ENCODE results near the gene FAM120A.

- TF ChIP-seq, protein P1, sequence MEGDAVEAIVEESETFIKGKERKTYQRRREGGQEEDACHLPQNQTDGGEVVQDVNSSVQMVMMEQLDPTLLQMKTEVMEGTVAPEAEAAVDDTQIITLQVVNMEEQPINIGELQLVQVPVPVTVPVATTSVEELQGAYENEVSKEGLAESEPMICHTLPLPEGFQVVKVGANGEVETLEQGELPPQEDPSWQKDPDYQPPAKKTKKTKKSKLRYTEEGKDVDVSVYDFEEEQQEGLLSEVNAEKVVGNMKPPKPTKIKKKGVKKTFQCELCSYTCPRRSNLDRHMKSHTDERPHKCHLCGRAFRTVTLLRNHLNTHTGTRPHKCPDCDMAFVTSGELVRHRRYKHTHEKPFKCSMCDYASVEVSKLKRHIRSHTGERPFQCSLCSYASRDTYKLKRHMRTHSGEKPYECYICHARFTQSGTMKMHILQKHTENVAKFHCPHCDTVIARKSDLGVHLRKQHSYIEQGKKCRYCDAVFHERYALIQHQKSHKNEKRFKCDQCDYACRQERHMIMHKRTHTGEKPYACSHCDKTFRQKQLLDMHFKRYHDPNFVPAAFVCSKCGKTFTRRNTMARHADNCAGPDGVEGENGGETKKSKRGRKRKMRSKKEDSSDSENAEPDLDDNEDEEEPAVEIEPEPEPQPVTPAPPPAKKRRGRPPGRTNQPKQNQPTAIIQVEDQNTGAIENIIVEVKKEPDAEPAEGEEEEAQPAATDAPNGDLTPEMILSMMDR (IDR thresholded peaks at IDR 0.05), result no peak
- no peak for TF ChIP-seq POLR2A (IDR thresholded peaks at IDR 0.05)
Observed at GRCh38 chr9:93572636-93573515, 121.4 kb downstream of the FAM120A start.

Measured in body of pancreas (tissue), 4 donors.